GM12878 (cell line): Measurements from ENCODE around the gene ZYG11B. TPM values are rescaled to one million over a fixed set of nuclear protein-coding genes. Genes with fewer than 3 reads are reported as not detected.

Experiments used
- ATAC-seq: fragments of 200-7000 bp; cut with Tn5 transposase; 3 replicates; pipeline ENCODE4 v1.9.1; 2020; ENCODE audit warnings: mild to moderate bottlenecking, moderate library complexity
- BruUV-seq: library from RNA; stranded (reverse); fragments of 400-500 nt; replicated peaks from 2 replicates; lab custom pipeline; 2021; lab: Mats Ljungman, UMichigan
- CTCF ChIA-PET: fragments of 300-600 bp; sonication (Branson Sonifier 250); formaldehyde crosslinking; extraction: SDS; loops from one replicate; lab custom pipeline; 2021; ENCODE audit warnings: inconsistent platforms; lab: Yijun Ruan, JAX
- POLR2A ChIA-PET: fragments of 350-600 bp; formaldehyde crosslinking; extraction: SDS; loops from one replicate; lab custom pipeline; 2021; ENCODE audit warnings: inconsistent platforms; lab: Charles Lee
- RAD21 ChIA-PET: fragments of 300-600 bp; sonication (Branson Sonifier 250); formaldehyde crosslinking; loops from one replicate; lab custom pipeline; 2023; ENCODE audit warnings: antibody characterized with exemption; ENCODE audit not compliant: unreplicated experiment; lab: Charles Lee
- SMC1A ChIA-PET: fragments of 300-600 bp; sonication (Branson Sonifier 250); formaldehyde crosslinking; loops from one replicate; lab custom pipeline; 2023; ENCODE audit not compliant: unreplicated experiment, uncharacterized antibody; lab: Charles Lee
- DNase-seq: peaks from one replicate; pipeline ENCODE4 v3.0.0-alpha.2; 2011; ENCODE audit warnings: low read depth, low spot score
- FAIRE-seq: peaks from 3 replicates; lab custom pipeline; 2011; peaks lifted over from hg19 to GRCh38; lab: Jason Lieb, UNC
- H2AFZ ChIP-seq: 2 replicates; pipeline ENCODE4 v1.6.0; 2011; ENCODE audit warnings: low read depth, low read length, control low read depth; ENCODE audit not compliant: control insufficient read depth
- H3K27ac ChIP-seq: 2 replicates; pipeline ENCODE4 v1.5.1; 2011; ENCODE audit warnings: control low read depth; ENCODE audit not compliant: control insufficient read depth, insufficient read depth
- H3K27me3 ChIP-seq, 2 experiments: replicated peaks in 1 of 2; 2 replicates each; pipeline versions ENCODE4 v1.6.0 to v1.6.1; 2011; ENCODE audit warnings: low read length in 1 of 2; ENCODE audit not compliant: control insufficient read depth in 2 of 2, insufficient read depth in 2 of 2
- H3K36me3 ChIP-seq, 2 experiments: 2 replicates each; pipeline ENCODE4 v1.5.1; 2011; ENCODE audit warnings: low read length in 1 of 2; ENCODE audit not compliant: control insufficient read depth in 2 of 2, insufficient read depth in 2 of 2
- H3K4me1 ChIP-seq: 2 replicates; pipeline ENCODE4 v1.6.1; 2011; ENCODE audit warnings: mild to moderate bottlenecking, low read length, moderate library complexity, mixed read lengths; ENCODE audit not compliant: control insufficient read depth, insufficient read depth
- H3K4me2 ChIP-seq: 2 replicates; pipeline ENCODE4 v1.6.0; 2011; ENCODE audit warnings: control low read depth; ENCODE audit not compliant: control insufficient read depth, insufficient read depth
- H3K4me3 ChIP-seq: fragments of 200-600 bp; sonication (generic); 2 replicates; pipeline ENCODE4 v1.5.1; 2016
- H3K79me2 ChIP-seq: 2 replicates; pipeline ENCODE4 v1.6.0; 2011; ENCODE audit warnings: low read length; ENCODE audit not compliant: control insufficient read depth, insufficient read depth
- H3K9ac ChIP-seq: 2 replicates; pipeline ENCODE4 v1.8.0; 2011; ENCODE audit warnings: low read length, control low read depth, mixed read lengths; ENCODE audit not compliant: control insufficient read depth, insufficient read depth
- H3K9me3 ChIP-seq: replicated peaks from 3 replicates; pipeline ENCODE4 v1.5.1; 2011; ENCODE audit warnings: mild to moderate bottlenecking, low read length; ENCODE audit not compliant: control insufficient read depth, insufficient read depth
- H4K20me1 ChIP-seq: 2 replicates; pipeline ENCODE4 v1.6.0; 2011; ENCODE audit not compliant: control insufficient read depth, insufficient read depth
- BRCA1 ChIP-seq: IDR thresholded peaks from 2 replicates; pipeline ENCODE4 v1.6.1; 2011; ENCODE audit warnings: low read depth, low read length, improper control_type of control experiment
- CREB1 ChIP-seq: IDR thresholded peaks from 2 replicates; pipeline ENCODE4 v1.6.1; 2012; ENCODE audit warnings: low read depth, mild to moderate bottlenecking, inconsistent platforms
- HDAC2 ChIP-seq: fragments of 200-600 bp; sonication (generic); IDR thresholded peaks from 2 replicates; pipeline ENCODE4 v1.6.1; 2017
- NFIC ChIP-seq: IDR thresholded peaks from 2 replicates; pipeline ENCODE4 v1.6.1; 2012; ENCODE audit warnings: low read depth, mild to moderate bottlenecking, inconsistent platforms, low read length, moderate library complexity
- PAX5 ChIP-seq: IDR thresholded peaks from 2 replicates; pipeline ENCODE4 v1.6.1; 2011; ENCODE audit warnings: low read depth, low read length, borderline replicate concordance
- RB1 ChIP-seq: fragments of 450-650 bp; formaldehyde crosslinking; IDR thresholded peaks from 2 replicates; pipeline ENCODE4 v1.6.1; 2017; ENCODE audit warnings: mild to moderate bottlenecking, borderline replicate concordance
- ZNF217 ChIP-seq: fragments of 450-650 bp; IDR thresholded peaks from 2 replicates; pipeline ENCODE4 v1.6.1; 2017; ENCODE audit warnings: antibody characterized with exemption, mild to moderate bottlenecking
- ZNF24 ChIP-seq: fragments of 450-650 bp; IDR thresholded peaks from 2 replicates; pipeline ENCODE4 v1.6.1; 2017; ENCODE audit warnings: antibody characterized with exemption, mild to moderate bottlenecking
- ZZZ3 ChIP-seq: IDR thresholded peaks from 2 replicates; pipeline ENCODE4 v1.6.1; 2011; ENCODE audit warnings: low read depth; ENCODE audit not compliant: control insufficient read depth, insufficient read length
- WGBS: methylation state at CpG from one replicate; pipeline ENCODE4 v1.1.6; 2016; ENCODE audit warnings: low lambda C conversion rate; ENCODE audit not compliant: insufficient replicate concordance, insufficient coverage; ENCODE audit errors: missing lambda C conversion rate; 5-methylcytosine and 5-hydroxymethylcytosine counted together
- in situ Hi-C: fragments of 300-500 bp; cut with MboI; formaldehyde crosslinking; loops from 9 replicates; pipeline ENCODE4 v1.14.3; 2018; ENCODE audit warnings: mixed read lengths
- intact Hi-C: fragments of 100-400 bp; cut with micrococcal nuclease; formaldehyde crosslinking; loops from one replicate; pipeline ENCODE4 v1.14.2; 2022; ENCODE audit not compliant: unreplicated experiment
- polyA plus RNA-seq, 11 experiments: library from polyadenylated mRNA; depleted of rRNA in 4 of 11; unstranded in 6 of 11; stranded (reverse) in 5 of 11; fragments of >200 nt; fragmentation: Nextera tagmentation in 4 of 11; fragmentation: Illumina TruSeq in 1 of 11; extraction: Ambion mirVana in 4 of 11; extraction: Trizol in 1 of 11; gene quantifications; 1 replicate in 1 of 11; 2 replicates in 10 of 11; pipeline versions ENCODE4 v1.2.1 to v1.2.3, GENCODE V29; 2011 to 2016; ENCODE audit warnings: inconsistent platforms in 2 of 11, missing spikeins in 2 of 11, low read depth in 1 of 11
- total RNA-seq, 4 experiments: library from RNA; depleted of rRNA in 3 of 4; stranded (reverse); fragments of >200 nt in 3 of 4; fragmentation: Illumina TruSeq in 1 of 4; extraction: Trizol in 1 of 4; gene quantifications; 2 replicates each; pipeline versions ENCODE4 v1.2.1 to v1.2.3, GENCODE V29; 2013 to 2021
- TF ChIP-seq, protein P1 (sequence below): IDR thresholded peaks from 2 replicates; pipeline ENCODE4 v1.6.1; 2012; ENCODE audit warnings: improper control_type of control experiment, low read depth, low read length; ENCODE audit not compliant: insufficient replicate concordance
- TF ChIP-seq, protein P2 (sequence below): fragments of 450-650 bp; IDR thresholded peaks from 2 replicates; pipeline ENCODE4 v1.6.1; 2017; ENCODE audit warnings: mild to moderate bottlenecking, moderate library complexity
- TF ChIP-seq, protein P3 (sequence below): fragments of 450-650 bp; IDR thresholded peaks from 2 replicates; pipeline ENCODE4 v1.6.1; 2017; ENCODE audit warnings: antibody characterized with exemption, mild to moderate bottlenecking, moderate library complexity

The ZYG11B gene
- total and polyA plus RNA-seq, 10 of the 15 experiments (the other 5 are each of a cell fraction or from before 2014, with no cell fraction given), result 1.8 to 8.5 (median 5.3) TPM

DNA sequence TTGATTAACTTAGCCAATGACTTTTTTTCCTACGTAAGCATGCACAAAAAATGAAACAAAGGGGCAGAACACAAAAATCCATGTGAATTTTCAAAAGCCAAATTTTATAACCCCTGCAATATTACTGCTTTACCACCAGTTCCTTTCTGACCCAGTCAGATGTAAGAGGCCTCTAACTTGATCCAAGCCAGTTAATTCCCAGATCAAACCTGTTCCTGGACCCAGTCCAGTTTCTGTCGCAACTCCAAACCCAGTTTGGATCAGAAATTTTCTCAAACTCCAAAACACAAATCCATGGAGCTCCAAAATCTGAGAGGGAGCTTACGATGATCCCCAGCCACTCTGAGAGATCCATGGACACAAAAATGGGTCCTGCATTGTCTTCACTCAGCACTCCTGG is 108.5 kb downstream of the ZYG11B start:
- ChIA-PET RAD21 (no interaction called here), SMC1A (no interaction called here), POLR2A (no interaction called here), CTCF (no interaction called here)
- no peak for FAIRE-seq
- WGBS, result 75% methylated on average over 3 of the region's 3 CpGs
- Histone ChIP-seq H3K4me2 (no peak overlapping the region), H2AFZ (no peak overlapping the region), H3K79me2 (no peaks in the 10 kb centered on the region), H3K9ac (no peak overlapping the region), H3K4me3 (no peak overlapping the region), H3K27me3 (no peaks in the 10 kb centered on the region), H3K36me3 (no peaks in the 10 kb centered on the region), H3K9me3 (no peaks in the 10 kb centered on the region), H3K4me1 (no peaks in the 10 kb centered on the region), H3K27ac (no peak overlapping the region), H4K20me1 (no peaks in the 10 kb centered on the region)
- intact Hi-C loops, result no loop called here
- ATAC-seq, result no peak
- no peak for DNase-seq
- BruUV-seq, result no TSS peak
- in situ Hi-C loops, result no loop called here
- TF ChIP-seq NFIC (no peak), CREB1 (no peak), ZNF24 (no peak), RB1 (no peak), ZZZ3 (no peak), BRCA1 (no peak), HDAC2 (no peak), ZNF217 (no peak), PAX5 (no peak)
- TF ChIP-seq, protein P1, sequence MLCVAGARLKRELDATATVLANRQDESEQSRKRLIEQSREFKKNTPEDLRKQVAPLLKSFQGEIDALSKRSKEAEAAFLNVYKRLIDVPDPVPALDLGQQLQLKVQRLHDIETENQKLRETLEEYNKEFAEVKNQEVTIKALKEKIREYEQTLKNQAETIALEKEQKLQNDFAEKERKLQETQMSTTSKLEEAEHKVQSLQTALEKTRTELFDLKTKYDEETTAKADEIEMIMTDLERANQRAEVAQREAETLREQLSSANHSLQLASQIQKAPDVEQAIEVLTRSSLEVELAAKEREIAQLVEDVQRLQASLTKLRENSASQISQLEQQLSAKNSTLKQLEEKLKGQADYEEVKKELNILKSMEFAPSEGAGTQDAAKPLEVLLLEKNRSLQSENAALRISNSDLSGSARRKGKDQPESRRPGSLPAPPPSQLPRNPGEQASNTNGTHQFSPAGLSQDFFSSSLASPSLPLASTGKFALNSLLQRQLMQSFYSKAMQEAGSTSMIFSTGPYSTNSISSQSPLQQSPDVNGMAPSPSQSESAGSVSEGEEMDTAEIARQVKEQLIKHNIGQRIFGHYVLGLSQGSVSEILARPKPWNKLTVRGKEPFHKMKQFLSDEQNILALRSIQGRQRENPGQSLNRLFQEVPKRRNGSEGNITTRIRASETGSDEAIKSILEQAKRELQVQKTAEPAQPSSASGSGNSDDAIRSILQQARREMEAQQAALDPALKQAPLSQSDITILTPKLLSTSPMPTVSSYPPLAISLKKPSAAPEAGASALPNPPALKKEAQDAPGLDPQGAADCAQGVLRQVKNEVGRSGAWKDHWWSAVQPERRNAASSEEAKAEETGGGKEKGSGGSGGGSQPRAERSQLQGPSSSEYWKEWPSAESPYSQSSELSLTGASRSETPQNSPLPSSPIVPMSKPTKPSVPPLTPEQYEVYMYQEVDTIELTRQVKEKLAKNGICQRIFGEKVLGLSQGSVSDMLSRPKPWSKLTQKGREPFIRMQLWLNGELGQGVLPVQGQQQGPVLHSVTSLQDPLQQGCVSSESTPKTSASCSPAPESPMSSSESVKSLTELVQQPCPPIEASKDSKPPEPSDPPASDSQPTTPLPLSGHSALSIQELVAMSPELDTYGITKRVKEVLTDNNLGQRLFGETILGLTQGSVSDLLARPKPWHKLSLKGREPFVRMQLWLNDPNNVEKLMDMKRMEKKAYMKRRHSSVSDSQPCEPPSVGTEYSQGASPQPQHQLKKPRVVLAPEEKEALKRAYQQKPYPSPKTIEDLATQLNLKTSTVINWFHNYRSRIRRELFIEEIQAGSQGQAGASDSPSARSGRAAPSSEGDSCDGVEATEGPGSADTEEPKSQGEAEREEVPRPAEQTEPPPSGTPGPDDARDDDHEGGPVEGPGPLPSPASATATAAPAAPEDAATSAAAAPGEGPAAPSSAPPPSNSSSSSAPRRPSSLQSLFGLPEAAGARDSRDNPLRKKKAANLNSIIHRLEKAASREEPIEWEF, result no peak
- TF ChIP-seq, protein P2, sequence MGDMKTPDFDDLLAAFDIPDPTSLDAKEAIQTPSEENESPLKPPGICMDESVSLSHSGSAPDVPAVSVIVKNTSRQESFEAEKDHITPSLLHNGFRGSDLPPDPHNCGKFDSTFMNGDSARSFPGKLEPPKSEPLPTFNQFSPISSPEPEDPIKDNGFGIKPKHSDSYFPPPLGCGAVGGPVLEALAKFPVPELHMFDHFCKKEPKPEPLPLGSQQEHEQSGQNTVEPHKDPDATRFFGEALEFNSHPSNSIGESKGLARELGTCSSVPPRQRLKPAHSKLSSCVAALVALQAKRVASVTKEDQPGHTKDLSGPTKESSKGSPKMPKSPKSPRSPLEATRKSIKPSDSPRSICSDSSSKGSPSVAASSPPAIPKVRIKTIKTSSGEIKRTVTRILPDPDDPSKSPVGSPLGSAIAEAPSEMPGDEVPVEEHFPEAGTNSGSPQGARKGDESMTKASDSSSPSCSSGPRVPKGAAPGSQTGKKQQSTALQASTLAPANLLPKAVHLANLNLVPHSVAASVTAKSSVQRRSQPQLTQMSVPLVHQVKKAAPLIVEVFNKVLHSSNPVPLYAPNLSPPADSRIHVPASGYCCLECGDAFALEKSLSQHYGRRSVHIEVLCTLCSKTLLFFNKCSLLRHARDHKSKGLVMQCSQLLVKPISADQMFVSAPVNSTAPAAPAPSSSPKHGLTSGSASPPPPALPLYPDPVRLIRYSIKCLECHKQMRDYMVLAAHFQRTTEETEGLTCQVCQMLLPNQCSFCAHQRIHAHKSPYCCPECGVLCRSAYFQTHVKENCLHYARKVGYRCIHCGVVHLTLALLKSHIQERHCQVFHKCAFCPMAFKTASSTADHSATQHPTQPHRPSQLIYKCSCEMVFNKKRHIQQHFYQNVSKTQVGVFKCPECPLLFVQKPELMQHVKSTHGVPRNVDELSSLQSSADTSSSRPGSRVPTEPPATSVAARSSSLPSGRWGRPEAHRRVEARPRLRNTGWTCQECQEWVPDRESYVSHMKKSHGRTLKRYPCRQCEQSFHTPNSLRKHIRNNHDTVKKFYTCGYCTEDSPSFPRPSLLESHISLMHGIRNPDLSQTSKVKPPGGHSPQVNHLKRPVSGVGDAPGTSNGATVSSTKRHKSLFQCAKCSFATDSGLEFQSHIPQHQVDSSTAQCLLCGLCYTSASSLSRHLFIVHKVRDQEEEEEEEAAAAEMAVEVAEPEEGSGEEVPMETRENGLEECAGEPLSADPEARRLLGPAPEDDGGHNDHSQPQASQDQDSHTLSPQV, result no peak
- TF ChIP-seq, protein P3, sequence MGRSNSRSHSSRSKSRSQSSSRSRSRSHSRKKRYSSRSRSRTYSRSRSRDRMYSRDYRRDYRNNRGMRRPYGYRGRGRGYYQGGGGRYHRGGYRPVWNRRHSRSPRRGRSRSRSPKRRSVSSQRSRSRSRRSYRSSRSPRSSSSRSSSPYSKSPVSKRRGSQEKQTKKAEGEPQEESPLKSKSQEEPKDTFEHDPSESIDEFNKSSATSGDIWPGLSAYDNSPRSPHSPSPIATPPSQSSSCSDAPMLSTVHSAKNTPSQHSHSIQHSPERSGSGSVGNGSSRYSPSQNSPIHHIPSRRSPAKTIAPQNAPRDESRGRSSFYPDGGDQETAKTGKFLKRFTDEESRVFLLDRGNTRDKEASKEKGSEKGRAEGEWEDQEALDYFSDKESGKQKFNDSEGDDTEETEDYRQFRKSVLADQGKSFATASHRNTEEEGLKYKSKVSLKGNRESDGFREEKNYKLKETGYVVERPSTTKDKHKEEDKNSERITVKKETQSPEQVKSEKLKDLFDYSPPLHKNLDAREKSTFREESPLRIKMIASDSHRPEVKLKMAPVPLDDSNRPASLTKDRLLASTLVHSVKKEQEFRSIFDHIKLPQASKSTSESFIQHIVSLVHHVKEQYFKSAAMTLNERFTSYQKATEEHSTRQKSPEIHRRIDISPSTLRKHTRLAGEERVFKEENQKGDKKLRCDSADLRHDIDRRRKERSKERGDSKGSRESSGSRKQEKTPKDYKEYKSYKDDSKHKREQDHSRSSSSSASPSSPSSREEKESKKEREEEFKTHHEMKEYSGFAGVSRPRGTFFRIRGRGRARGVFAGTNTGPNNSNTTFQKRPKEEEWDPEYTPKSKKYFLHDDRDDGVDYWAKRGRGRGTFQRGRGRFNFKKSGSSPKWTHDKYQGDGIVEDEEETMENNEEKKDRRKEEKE, result no peak
